WERI-Rb-1 (cell line): Measurements from ENCODE around the gene PKNOX2.

Experiments
- DNase-seq: peaks from one replicate; pipeline ENCODE4 v3.0.0-alpha.2; 2020
- H3K27ac ChIP-seq: fragments of 250-450 bp; sonication (Bioruptor Pico); 2 replicates; pipeline ENCODE4 v1.5.1; 2020; ENCODE audit warnings: mild to moderate bottlenecking, moderate library complexity
- H3K27me3 ChIP-seq: fragments of 250-450 bp; sonication (Bioruptor Pico); 2 replicates; pipeline ENCODE4 v1.5.1; 2021; ENCODE audit warnings: mild to moderate bottlenecking, low read depth, moderate library complexity; ENCODE audit not compliant: insufficient read depth, severe bottlenecking
- H3K36me3 ChIP-seq: fragments of 250-450 bp; sonication (Bioruptor Pico); 2 replicates; pipeline ENCODE4 v1.5.1; 2020; ENCODE audit warnings: mild to moderate bottlenecking, moderate library complexity
- H3K4me3 ChIP-seq: 2 replicates; pipeline ENCODE4 v1.5.1; 2011; ENCODE audit warnings: low read depth, mild to moderate bottlenecking, control low read depth, low read length
- H3K9me3 ChIP-seq: fragments of 250-450 bp; sonication (Bioruptor Pico); 2 replicates; pipeline ENCODE4 v1.5.1; 2021; ENCODE audit warnings: mild to moderate bottlenecking, moderate library complexity; ENCODE audit not compliant: severe bottlenecking
- TF ChIP-seq, protein P1 (sequence below): IDR thresholded peaks from 2 replicates; pipeline ENCODE4 v1.5.1; 2011; ENCODE audit warnings: low read depth, mild to moderate bottlenecking, control low read depth, inconsistent platforms, low read length

PKNOX2 gene

DNA sequence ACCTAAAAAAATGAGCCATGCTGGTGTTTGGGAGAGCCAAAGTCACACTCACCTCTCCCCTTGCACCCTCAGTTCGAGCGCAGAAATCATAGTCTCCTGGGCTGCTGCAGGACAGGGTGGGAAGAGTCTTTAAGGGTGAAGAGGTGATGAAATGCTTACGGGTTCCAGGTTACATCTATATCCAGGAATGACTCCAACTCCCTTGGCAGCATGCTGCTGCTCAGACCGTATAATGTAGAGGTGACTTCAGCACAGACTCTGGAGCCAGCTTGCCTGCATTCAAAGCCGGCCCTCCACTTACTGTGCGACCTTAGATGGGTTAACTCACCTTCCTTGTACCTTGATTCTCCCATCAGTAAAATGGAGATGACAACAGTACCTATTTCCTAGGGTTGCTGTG, 17.3 kb upstream of the PKNOX2 start:
- DNase-seq, result no peak
- TF ChIP-seq, protein P1, sequence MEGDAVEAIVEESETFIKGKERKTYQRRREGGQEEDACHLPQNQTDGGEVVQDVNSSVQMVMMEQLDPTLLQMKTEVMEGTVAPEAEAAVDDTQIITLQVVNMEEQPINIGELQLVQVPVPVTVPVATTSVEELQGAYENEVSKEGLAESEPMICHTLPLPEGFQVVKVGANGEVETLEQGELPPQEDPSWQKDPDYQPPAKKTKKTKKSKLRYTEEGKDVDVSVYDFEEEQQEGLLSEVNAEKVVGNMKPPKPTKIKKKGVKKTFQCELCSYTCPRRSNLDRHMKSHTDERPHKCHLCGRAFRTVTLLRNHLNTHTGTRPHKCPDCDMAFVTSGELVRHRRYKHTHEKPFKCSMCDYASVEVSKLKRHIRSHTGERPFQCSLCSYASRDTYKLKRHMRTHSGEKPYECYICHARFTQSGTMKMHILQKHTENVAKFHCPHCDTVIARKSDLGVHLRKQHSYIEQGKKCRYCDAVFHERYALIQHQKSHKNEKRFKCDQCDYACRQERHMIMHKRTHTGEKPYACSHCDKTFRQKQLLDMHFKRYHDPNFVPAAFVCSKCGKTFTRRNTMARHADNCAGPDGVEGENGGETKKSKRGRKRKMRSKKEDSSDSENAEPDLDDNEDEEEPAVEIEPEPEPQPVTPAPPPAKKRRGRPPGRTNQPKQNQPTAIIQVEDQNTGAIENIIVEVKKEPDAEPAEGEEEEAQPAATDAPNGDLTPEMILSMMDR, result no peak
- H3K9me3 ChIP-seq, result no peaks in the 10 kb centered on the region
- H3K4me3 ChIP-seq, result no peak overlapping the region
- H3K27ac ChIP-seq, result no peak overlapping the region
- no peaks in the 10 kb centered on the region for H3K36me3 ChIP-seq
- no peaks in the 10 kb centered on the region for H3K27me3 ChIP-seq

DNA sequence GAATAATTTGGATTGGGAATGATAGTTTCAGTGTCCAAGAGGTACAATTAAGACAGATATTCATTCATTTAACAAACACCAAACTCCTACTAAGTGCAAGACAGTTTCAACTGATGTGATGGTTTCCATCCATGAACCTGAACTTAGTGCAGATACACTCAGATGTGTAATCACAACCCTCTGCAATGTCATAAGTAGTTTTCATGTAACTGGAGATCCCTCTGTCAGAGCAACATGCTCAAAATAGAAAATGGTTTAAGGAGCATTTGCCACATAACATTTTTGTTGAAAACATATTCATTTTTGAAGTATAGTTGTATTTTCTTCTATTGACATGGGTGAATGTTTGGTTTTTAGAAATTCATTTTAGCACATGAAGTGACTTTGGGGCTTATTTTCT, 16.5 kb upstream of the PKNOX2 start:
- no peak overlapping the region for H3K4me3 ChIP-seq
- no peaks in the 10 kb centered on the region for H3K27me3 ChIP-seq
- DNase-seq, result no peak
- no peak overlapping the region for H3K27ac ChIP-seq
- TF ChIP-seq, protein P1, result no peak
- H3K9me3 ChIP-seq, result no peaks in the 10 kb centered on the region
- no peaks in the 10 kb centered on the region for H3K36me3 ChIP-seq

DNA sequence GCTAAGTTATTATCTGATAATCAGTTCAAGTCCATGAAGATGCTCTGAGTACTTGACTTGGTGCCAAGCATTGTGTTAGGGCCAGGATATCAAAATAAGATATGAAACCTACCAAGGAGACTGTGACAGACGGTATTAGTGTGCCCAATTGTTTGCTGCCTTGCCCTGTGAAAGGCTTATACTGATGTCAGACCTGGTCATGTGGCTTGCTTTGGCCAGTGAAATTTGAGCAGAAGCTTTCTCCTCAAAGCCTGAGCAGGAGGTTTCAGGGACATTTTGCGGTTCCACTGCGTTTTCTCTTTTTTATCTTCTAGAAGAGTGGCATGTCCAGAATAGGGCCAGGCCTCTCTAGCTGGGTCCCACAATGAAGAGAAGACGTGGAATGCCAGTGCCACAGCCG, 15.8 kb upstream of the PKNOX2 start:
- H3K27me3 ChIP-seq, result no peaks in the 10 kb centered on the region
- TF ChIP-seq, protein P1, result no peak
- no peak overlapping the region for H3K27ac ChIP-seq
- no peaks in the 10 kb centered on the region for H3K36me3 ChIP-seq
- DNase-seq, result no peak
- H3K4me3 ChIP-seq, result no peak overlapping the region
- H3K9me3 ChIP-seq, result no peaks in the 10 kb centered on the region

DNA sequence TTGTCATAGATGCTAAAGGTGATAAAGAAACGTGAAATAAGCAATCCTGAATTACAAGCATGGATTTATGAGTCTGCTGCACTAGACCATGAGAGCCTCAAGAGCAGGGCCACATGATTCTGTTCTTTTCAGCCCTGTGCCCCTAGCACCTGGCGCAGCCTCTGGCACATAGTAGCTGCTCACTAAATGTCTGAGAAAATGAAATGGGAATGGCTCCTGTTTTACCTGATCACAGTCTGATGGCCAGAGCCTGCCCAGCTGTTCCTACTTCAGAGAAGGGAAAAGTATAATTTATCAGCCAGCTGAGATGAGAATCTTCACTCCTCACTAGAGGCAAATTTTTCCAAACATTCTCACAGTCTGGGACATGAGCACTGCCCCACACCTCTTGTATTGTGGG, 10.7 kb upstream of the PKNOX2 start:
- no peak overlapping the region for H3K4me3 ChIP-seq
- H3K9me3 ChIP-seq, result no peaks in the 10 kb centered on the region
- H3K36me3 ChIP-seq, result no peaks in the 10 kb centered on the region
- no peaks in the 10 kb centered on the region for H3K27me3 ChIP-seq
- TF ChIP-seq, protein P1, result no peak
- DNase-seq, result no peak
- H3K27ac ChIP-seq, result no peak overlapping the region

DNA sequence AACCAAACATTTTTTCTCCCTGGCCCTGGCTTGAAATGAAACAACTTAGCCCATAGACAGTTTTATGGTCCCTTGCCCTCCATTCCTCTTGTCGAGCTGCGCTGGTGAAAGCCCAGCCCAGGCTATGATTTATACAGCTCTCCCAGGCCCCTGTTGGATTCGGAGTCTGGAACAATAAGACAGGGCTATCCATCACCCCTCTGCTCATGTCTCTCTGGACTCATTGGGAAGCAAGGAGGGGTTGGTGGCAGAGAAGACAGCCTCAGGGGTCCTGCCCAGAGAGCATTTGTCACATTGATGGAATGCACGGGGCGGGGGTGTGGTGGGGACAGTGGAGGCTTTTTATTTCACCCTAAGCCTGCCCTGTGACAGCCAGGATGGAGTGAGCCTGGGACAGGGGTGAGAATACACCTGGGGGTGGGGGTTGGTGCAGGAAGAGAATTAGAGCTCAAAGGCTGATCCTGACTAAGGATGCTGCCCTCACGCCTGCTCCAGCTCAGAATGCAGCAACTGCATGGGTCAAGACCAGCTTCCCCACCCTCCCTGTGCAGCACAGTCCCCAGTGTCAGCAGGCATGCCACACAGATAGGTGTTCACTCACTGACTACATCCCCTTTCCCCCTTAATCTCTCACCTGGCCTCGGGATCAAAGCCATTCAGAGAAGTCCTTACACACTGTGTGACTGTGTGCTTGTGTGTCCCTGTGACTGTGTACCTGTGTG, 10.0 kb upstream of the PKNOX2 start:
- TF ChIP-seq, protein P1, result no peak
- no peaks in the 10 kb centered on the region for H3K9me3 ChIP-seq
- no peak for DNase-seq
- H3K36me3 ChIP-seq, result no peaks in the 10 kb centered on the region
- H3K27me3 ChIP-seq, result no peaks in the 10 kb centered on the region
- H3K27ac ChIP-seq, result no peak overlapping the region
- no peak overlapping the region for H3K4me3 ChIP-seq

DNA sequence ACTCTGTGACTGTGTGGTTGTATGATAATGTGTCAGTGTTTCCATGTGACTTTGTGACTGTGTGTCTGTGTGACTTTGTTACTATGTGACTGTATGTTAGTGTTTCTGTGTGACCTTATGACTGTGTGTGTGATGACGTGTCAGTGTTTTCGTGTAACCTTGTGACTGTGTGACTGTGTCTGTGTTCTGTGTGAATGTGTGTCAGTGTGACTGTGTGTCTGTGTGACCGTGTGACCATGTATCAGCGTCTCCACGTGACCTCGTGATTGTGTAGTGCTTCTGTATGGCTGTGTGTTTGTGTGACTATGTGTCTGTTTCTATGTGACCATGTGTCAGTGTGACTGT, 9.5 kb upstream of the PKNOX2 start:
- Histone ChIP-seq H3K9me3 (no peaks in the 10 kb centered on the region), H3K27me3 (no peaks in the 10 kb centered on the region), H3K27ac (no peak overlapping the region), H3K36me3 (no peaks in the 10 kb centered on the region), H3K4me3 (no peak overlapping the region)
- TF ChIP-seq, protein P1, result no peak
- DNase-seq, result no peak
